ENCODE measurements around the gene ASPG.
"Not testable (repeated sequence)": the region's sequence is repeated elsewhere in the genome, so short reads cannot be mapped to it uniquely, and the experiment has no call there.

ASPG gene

DNA sequence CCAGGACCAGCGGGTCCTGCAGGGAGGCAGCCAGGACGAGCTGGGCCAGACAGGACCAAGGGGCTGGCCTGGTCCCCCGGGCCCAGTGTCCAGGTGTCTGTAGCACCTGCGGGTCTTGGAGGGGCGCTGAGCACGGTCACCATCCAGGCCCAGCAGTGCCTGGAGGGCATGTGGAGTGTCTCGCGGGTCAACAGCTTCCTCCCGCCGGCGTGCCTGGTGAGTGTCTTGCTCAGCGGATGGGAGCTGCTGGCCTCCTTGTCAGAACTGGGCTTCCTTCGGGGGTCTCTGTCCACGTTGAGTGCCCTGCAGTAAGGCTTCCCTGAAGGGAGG, 66.7 kb downstream of the ASPG start:
- Histone ChIP-seq H4K20me1 (ENCODE audit: insufficient read depth, low read length) (no peaks in the 10 kb centered on the region), H3K27ac (ENCODE audit: low read length) (no peak overlapping the region), H3K36me3 (replicated peaks; ENCODE audit: insufficient read depth, low read length) (no peaks in the 10 kb centered on the region)

DNA sequence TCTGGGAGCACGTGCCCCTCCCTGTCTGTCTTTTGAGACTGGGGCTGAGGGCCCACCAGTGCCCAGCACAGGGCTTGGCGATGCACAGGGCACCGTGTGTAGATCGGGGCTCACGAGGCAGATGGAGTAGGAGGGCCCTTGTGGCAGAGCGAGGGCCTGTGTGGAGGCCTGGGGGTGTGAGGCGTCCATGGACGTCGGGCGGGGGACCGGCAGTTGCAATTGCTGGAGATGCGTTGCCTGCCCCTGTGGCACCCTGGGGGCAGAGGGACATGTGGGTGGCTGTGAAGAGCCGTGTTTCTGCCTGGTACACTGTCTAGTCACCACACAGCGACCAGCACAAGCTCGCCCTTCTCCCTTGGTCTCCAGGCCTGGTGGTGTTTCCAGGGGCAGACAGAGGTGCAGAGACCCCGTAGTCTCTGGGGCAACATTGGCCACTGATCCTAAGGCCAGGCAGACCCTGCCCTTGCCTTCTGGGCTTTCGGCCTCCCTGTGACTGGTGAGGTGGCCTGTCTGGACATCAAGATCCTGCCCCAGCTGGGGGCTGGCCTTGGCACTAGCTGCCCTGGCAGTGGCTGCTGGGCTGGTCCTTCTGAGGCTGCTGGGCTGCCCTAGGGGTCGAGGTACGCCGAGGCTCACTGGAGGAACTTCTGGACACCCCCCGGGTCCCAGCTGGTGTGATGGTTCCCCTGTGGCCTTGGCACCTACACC, 67.3 kb downstream of the ASPG start:
- no peak overlapping the region for H3K9ac ChIP-seq (ENCODE audit: low read length)
- DNase-seq = no peak
- H3K4me1 ChIP-seq (ENCODE audit: low read length) = no peaks in the 10 kb centered on the region
- H3K9me2 ChIP-seq (replicated peaks; ENCODE audit: insufficient read depth, low read length) = no peaks in the 10 kb centered on the region
- no peaks in the 10 kb centered on the region for H3K79me2 ChIP-seq (ENCODE audit: low read length)
- no peak overlapping the region for H2AFZ ChIP-seq (ENCODE audit: low read length)
- H4K20me1 ChIP-seq (ENCODE audit: insufficient read depth, low read length) = no peaks in the 10 kb centered on the region
- TF ChIP-seq CTCF (IDR thresholded peaks at IDR 0.05; ENCODE audit: low read length) = no peak
- no peak for TF ChIP-seq EZH2 (optimal IDR thresholded peaks at IDR 0.05; ENCODE audit: low read depth, low read length)
- TF ChIP-seq EZH2phosphoT487 (IDR thresholded peaks at IDR 0.05; ENCODE audit: low read length) = no peak
- no peak overlapping the region for H3K4me2 ChIP-seq (ENCODE audit: low read depth, low read length)
- peaks cover 9% of the 10 kb centered on the region; the same call in 1 of the 2 replicates for H3K27me3 ChIP-seq (replicated peaks; ENCODE audit: insufficient read depth, low read length)
- H3K9me3 ChIP-seq (replicated peaks; ENCODE audit: insufficient read depth, low read length) = no peaks in the 10 kb centered on the region
- H3F3A ChIP-seq (ENCODE audit: insufficient read depth, low read length) = no peaks in the 10 kb centered on the region
- no peaks in the 10 kb centered on the region for H3K36me3 ChIP-seq (replicated peaks; ENCODE audit: insufficient read depth, low read length)
- H3K27ac ChIP-seq (ENCODE audit: low read length) = no peak overlapping the region
- no peak overlapping the region for H3K4me3 ChIP-seq (ENCODE audit: low read length)

More for the DNA sequence above, 66.7 kb downstream of the ASPG start:
- no peaks in the 10 kb centered on the region for H3F3A ChIP-seq (ENCODE audit: insufficient read depth, low read length)
- H3K4me2 ChIP-seq (ENCODE audit: low read depth, low read length) = no peak overlapping the region
- TF ChIP-seq EZH2 (optimal IDR thresholded peaks at IDR 0.05; ENCODE audit: low read depth, low read length) (no peak), EZH2phosphoT487 (IDR thresholded peaks at IDR 0.05; ENCODE audit: low read length) (no peak), CTCF (IDR thresholded peaks at IDR 0.05; ENCODE audit: low read length) (no peak)
- no peaks in the 10 kb centered on the region for H3K4me1 ChIP-seq (ENCODE audit: low read length)
- no peaks in the 10 kb centered on the region for H3K9me3 ChIP-seq (replicated peaks; ENCODE audit: insufficient read depth, low read length)
- H3K9ac ChIP-seq (ENCODE audit: low read length) = no peak overlapping the region
- peaks cover 9% of the 10 kb centered on the region; the same call in 1 of the 2 replicates for H3K27me3 ChIP-seq (replicated peaks; ENCODE audit: insufficient read depth, low read length)
- H3K79me2 ChIP-seq (ENCODE audit: low read length) = no peaks in the 10 kb centered on the region
- DNase-seq = no peak
- no peak overlapping the region for H2AFZ ChIP-seq (ENCODE audit: low read length)
- no peaks in the 10 kb centered on the region for H3K9me2 ChIP-seq (replicated peaks; ENCODE audit: insufficient read depth, low read length)
- no peak overlapping the region for H3K4me3 ChIP-seq (ENCODE audit: low read length)

GRCh38 chr14:104153394-104153755, 67.9 kb downstream of the ASPG start:
- H3K9me2 ChIP-seq (replicated peaks; ENCODE audit: insufficient read depth, low read length); H3K27ac ChIP-seq (ENCODE audit: low read length); H3K36me3 ChIP-seq (replicated peaks; ENCODE audit: insufficient read depth, low read length); H3K4me3 ChIP-seq (ENCODE audit: low read length); H3K27me3 ChIP-seq (replicated peaks; ENCODE audit: insufficient read depth, low read length); H3K4me1 ChIP-seq (ENCODE audit: low read length); H3K79me2 ChIP-seq (ENCODE audit: low read length); DNase-seq; H3K4me2 ChIP-seq (ENCODE audit: low read depth, low read length); H4K20me1 ChIP-seq (ENCODE audit: insufficient read depth, low read length); H3K9me3 ChIP-seq (replicated peaks; ENCODE audit: insufficient read depth, low read length); H3F3A ChIP-seq (ENCODE audit: insufficient read depth, low read length); H2AFZ ChIP-seq (ENCODE audit: low read length); H3K9ac ChIP-seq (ENCODE audit: low read length): not testable (repeated sequence)

DNA sequence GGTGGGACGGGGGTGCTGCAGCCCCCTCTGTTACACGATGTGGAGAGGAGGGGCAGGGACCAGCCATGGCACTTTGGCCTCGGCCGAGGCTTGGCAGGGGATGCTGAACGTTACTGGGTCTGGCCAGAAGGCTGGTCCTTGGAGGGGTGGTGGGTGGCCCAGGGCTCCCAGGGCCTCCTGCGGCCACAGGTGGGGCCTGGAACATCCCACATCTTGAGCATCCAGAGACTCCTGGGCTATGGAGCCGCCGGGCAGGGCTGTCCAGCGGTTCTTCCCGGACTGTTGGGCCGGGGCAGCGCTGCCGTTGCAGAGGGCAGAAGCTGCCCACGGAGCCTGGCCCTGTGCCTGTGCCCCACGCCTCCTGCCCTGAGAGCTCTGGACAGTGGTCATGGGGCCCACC, 68.7 kb downstream of the ASPG start:
- DNase-seq = no peak
- no peak overlapping the region for H3K4me2 ChIP-seq (ENCODE audit: low read depth, low read length)

More for the DNA sequence above, 68.7 kb downstream of the ASPG start:
- Histone ChIP-seq H3K4me1 (ENCODE audit: low read length) (no peaks in the 10 kb centered on the region), H2AFZ (ENCODE audit: low read length) (no peak overlapping the region), H3K9ac (ENCODE audit: low read length) (no peak overlapping the region), H3K27ac (ENCODE audit: low read length) (no peak overlapping the region), H4K20me1 (ENCODE audit: insufficient read depth, low read length) (no peaks in the 10 kb centered on the region), H3K36me3 (replicated peaks; ENCODE audit: insufficient read depth, low read length) (no peaks in the 10 kb centered on the region), H3K9me2 (replicated peaks; ENCODE audit: insufficient read depth, low read length) (no peaks in the 10 kb centered on the region), H3K27me3 (replicated peaks; ENCODE audit: insufficient read depth, low read length) (peaks cover 13% of the 10 kb centered on the region; the same call in 1 of the 2 replicates), H3K4me3 (ENCODE audit: low read length) (no peak overlapping the region), H3K79me2 (ENCODE audit: low read length) (no peaks in the 10 kb centered on the region), H3K9me3 (replicated peaks; ENCODE audit: insufficient read depth, low read length) (no peaks in the 10 kb centered on the region), H3F3A (ENCODE audit: insufficient read depth, low read length) (no peaks in the 10 kb centered on the region)
- TF ChIP-seq EZH2phosphoT487 (IDR thresholded peaks at IDR 0.05; ENCODE audit: low read length) = no peak
- no peak for TF ChIP-seq CTCF (IDR thresholded peaks at IDR 0.05; ENCODE audit: low read length)
- no peak for TF ChIP-seq EZH2 (optimal IDR thresholded peaks at IDR 0.05; ENCODE audit: low read depth, low read length)
